Right kidney (tissue), 1 donor: ENCODE data around the gene PKP1.

Experiments used
- DNase-seq: peaks from one replicate; pipeline ENCODE4 v3.0.0-alpha.2; 2016

The PKP1 gene

GRCh38 chr1:201310251-201310985 is 27.1 kb downstream of the PKP1 start:
- DNase-seq: no peak

- DNase-seq: no peak
Measured at GRCh38 chr1:201310986-201311355, 27.7 kb downstream of the PKP1 start.

- no peak for DNase-seq
Measured at GRCh38 chr1:201311356-201312011, 28.2 kb downstream of the PKP1 start.

- no peak for DNase-seq
Measured at GRCh38 chr1:201312298-201312697, 29.0 kb downstream of the PKP1 start.

GRCh38 chr1:201313086-201313485 is 29.8 kb downstream of the PKP1 start:
- DNase-seq: no peak

- DNase-seq: no peak
Measured at GRCh38 chr1:201316556-201316955, 33.2 kb downstream of the PKP1 start.

- no peak for DNase-seq
Measured at GRCh38 chr1:201317551-201317950, 34.2 kb downstream of the PKP1 start.

- no peak for DNase-seq
Measured at GRCh38 chr1:201318504-201319340, 35.4 kb downstream of the PKP1 start.

GRCh38 chr1:201319631-201320030 is 36.3 kb downstream of the PKP1 start:
- no peak for DNase-seq

- DNase-seq: no peak
Measured at GRCh38 chr1:201320168-201320788, 37.0 kb downstream of the PKP1 start.

GRCh38 chr1:201321826-201322390 is 38.6 kb downstream of the PKP1 start:
- DNase-seq: no peak

- no peak for DNase-seq
Measured at GRCh38 chr1:201322653-201323510, 39.6 kb downstream of the PKP1 start.

- DNase-seq: no peak
Measured at GRCh38 chr1:201324306-201324705, 41.0 kb downstream of the PKP1 start.

GRCh38 chr1:201324821-201325677 is 41.7 kb downstream of the PKP1 start:
- DNase-seq: no peak

GRCh38 chr1:201325678-201326060 is 42.4 kb downstream of the PKP1 start:
- no peak for DNase-seq

GRCh38 chr1:201326710-201327109 is 43.4 kb downstream of the PKP1 start:
- DNase-seq: no peak

- DNase-seq: no peak
Measured at GRCh38 chr1:201327687-201328240, 44.5 kb downstream of the PKP1 start.

- DNase-seq: no peak
Measured at GRCh38 chr1:201328576-201328975, 45.3 kb downstream of the PKP1 start.

GRCh38 chr1:201329286-201329685 is 46.0 kb downstream of the PKP1 start:
- DNase-seq: no peak

GRCh38 chr1:201329801-201330200 is 46.5 kb downstream of the PKP1 start:
- DNase-seq: no peak
